H1 (cell line): ENCODE measurements around the gene SMYD4. TPM values are rescaled to one million over a fixed set of nuclear protein-coding genes. Genes with fewer than 3 reads are reported as not detected.

Experiments
- CTCF ChIA-PET: fragments of 300-600 bp; sonication (Branson Sonifier 250); formaldehyde crosslinking; loops from one replicate; lab custom pipeline; 2021; ENCODE audit not compliant: partially characterized antibody; lab: Charles Lee
- POLR2A ChIA-PET: fragments of 300-600 bp; sonication (Branson Sonifier 250); formaldehyde crosslinking; loops from one replicate; lab custom pipeline; 2021; ENCODE audit warnings: inconsistent platforms; ENCODE audit not compliant: partially characterized antibody; lab: Charles Lee
- DNase-seq, 2 experiments: peaks; one replicate each; pipeline versions ENCODE4 v3.0.0 to v3.0.0-alpha.2; 2010 to 2022; ENCODE audit warnings: low spot score in 2 of 2, low read depth in 1 of 2, mixed read lengths in 1 of 2
- FAIRE-seq: peaks from 2 replicates; lab custom pipeline; 2011; peaks lifted over from hg19 to GRCh38; lab: Jason Lieb, UNC
- H2AFZ ChIP-seq: 2 replicates; pipeline ENCODE4 v1.8.1; 2012; ENCODE audit warnings: low read length, inconsistent platforms
- H2AK5ac ChIP-seq: 2 replicates; pipeline ENCODE4 v1.6.1; 2013; ENCODE audit warnings: low read depth, low read length
- H2BK120ac ChIP-seq: replicated peaks from 2 replicates; pipeline ENCODE3; 2013; ENCODE audit warnings: low read depth, low read length, inconsistent platforms
- H2BK12ac ChIP-seq: 2 replicates; pipeline ENCODE4 v1.6.1; 2013; ENCODE audit warnings: low read depth, low read length
- H2BK15ac ChIP-seq: 2 replicates; pipeline ENCODE4 v1.6.1; 2013; ENCODE audit warnings: low read length
- H2BK20ac ChIP-seq: 2 replicates; pipeline ENCODE4 v1.6.1; 2013; ENCODE audit warnings: low read length
- H2BK5ac ChIP-seq: 2 replicates; pipeline ENCODE4 v1.6.1; 2013; ENCODE audit warnings: low read depth, low read length
- H3K14ac ChIP-seq: 2 replicates; pipeline ENCODE4 v1.6.1; 2013; ENCODE audit warnings: inconsistent platforms; ENCODE audit not compliant: insufficient read length
- H3K18ac ChIP-seq: 2 replicates; pipeline ENCODE4 v1.6.1; 2013; ENCODE audit warnings: low read length; ENCODE audit errors: extremely low read depth
- H3K23ac ChIP-seq: 2 replicates; pipeline ENCODE4 v1.6.1; 2013; ENCODE audit warnings: inconsistent platforms; ENCODE audit not compliant: insufficient read length
- H3K23me2 ChIP-seq: 2 replicates; pipeline ENCODE4 v1.6.1; 2013; ENCODE audit warnings: low read depth, low read length
- H3K27ac ChIP-seq: 2 replicates; pipeline ENCODE4 v1.6.1; 2011; ENCODE audit warnings: low read depth, low read length, inconsistent platforms
- H3K27me3 ChIP-seq, 4 experiments: replicated peaks in 1 of 4; 1 replicate in 1 of 4; 2 replicates in 3 of 4; pipeline versions ENCODE4 v1.6.1 to v1.8.1; 2011 to 2013; ENCODE audit warnings: low read length in 3 of 4, mild to moderate bottlenecking in 3 of 4, inconsistent platforms in 2 of 4, mixed read lengths in 2 of 4, moderate library complexity in 1 of 4; ENCODE audit not compliant: control insufficient read depth in 3 of 4, insufficient read depth in 3 of 4; ENCODE audit errors: extremely low read depth in 1 of 4
- H3K36me3 ChIP-seq, 4 experiments: 2 replicates each; pipeline versions ENCODE4 v1.6.1 to v1.8.1; 2011 to 2013; ENCODE audit warnings: mild to moderate bottlenecking in 4 of 4, low read length in 3 of 4, moderate library complexity in 2 of 4, control low read depth in 1 of 4, inconsistent platforms in 1 of 4; ENCODE audit not compliant: insufficient read depth in 4 of 4, control insufficient read depth in 2 of 4
- H3K4ac ChIP-seq: replicated peaks from 2 replicates; pipeline ENCODE3; 2013; ENCODE audit warnings: low read length, low read depth, mixed read lengths, inconsistent platforms; ENCODE audit not compliant: insufficient read length
- H3K4me1 ChIP-seq, 4 experiments: replicated peaks in 1 of 4; 1 replicate in 1 of 4; 2 replicates in 3 of 4; pipeline versions ENCODE4 v1.6.1 to v1.8.1; 2011 to 2013; ENCODE audit warnings: low read length in 3 of 4, inconsistent platforms in 2 of 4, mixed read lengths in 1 of 4; ENCODE audit not compliant: insufficient read depth in 4 of 4, control insufficient read depth in 3 of 4
- H3K4me2 ChIP-seq, 2 experiments: 2 replicates each; pipeline versions ENCODE4 v1.6.1 to v1.8.1; 2011 to 2013; ENCODE audit warnings: low read depth in 2 of 2, low read length in 2 of 2, control low read depth in 1 of 2, inconsistent platforms in 1 of 2, mild to moderate bottlenecking in 1 of 2; ENCODE audit not compliant: insufficient read depth in 1 of 2
- H3K4me3 ChIP-seq, 4 experiments: fragments of 200-600, 300-600 bp in 1 of 4; sonication (generic), shearing (Covaris generic), sonication (Bioruptor Twin) in 1 of 4; 2 replicates each; pipeline versions ENCODE4 v1.5.1 to v1.8.1; 2011 to 2016; ENCODE audit warnings: low read length in 4 of 4, low read depth in 3 of 4, control low read depth in 2 of 4, inconsistent platforms in 2 of 4, mild to moderate bottlenecking in 2 of 4, mixed read lengths in 1 of 4, moderate library complexity in 1 of 4; ENCODE audit not compliant: insufficient read depth in 2 of 4; ENCODE audit errors: extremely low read depth in 1 of 4
- H3K56ac ChIP-seq: replicated peaks from 2 replicates; pipeline ENCODE3; 2013; ENCODE audit warnings: low read depth, mild to moderate bottlenecking, mixed read lengths, low read length, inconsistent platforms; ENCODE audit not compliant: insufficient read length
- H3K79me1 ChIP-seq: 2 replicates; pipeline ENCODE4 v1.6.1; 2013; ENCODE audit warnings: low read depth, low read length, control low read depth
- H3K79me2 ChIP-seq, 2 experiments: 2 replicates each; pipeline versions ENCODE4 v1.6.1 to v1.8.1; 2012 to 2013; ENCODE audit warnings: low read length in 2 of 2, mild to moderate bottlenecking in 2 of 2, inconsistent platforms in 1 of 2; ENCODE audit not compliant: insufficient read depth in 2 of 2, control insufficient read depth in 1 of 2
- H3K9ac ChIP-seq, 4 experiments: replicated peaks in 1 of 4; 1 replicate in 1 of 4; 2 replicates in 3 of 4; pipeline versions ENCODE4 v1.6.1 to v1.8.1; 2011 to 2013; ENCODE audit warnings: low read depth in 3 of 4, low read length in 3 of 4, control low read depth in 2 of 4, mild to moderate bottlenecking in 2 of 4, moderate library complexity in 2 of 4, inconsistent platforms in 1 of 4; ENCODE audit errors: extremely low read depth in 1 of 4
- H3K9me3 ChIP-seq, 2 experiments: 2 replicates each; pipeline versions ENCODE4 v1.6.1 to v1.8.1; 2012 to 2013; ENCODE audit warnings: mild to moderate bottlenecking in 2 of 2, moderate library complexity in 2 of 2, control low read depth in 1 of 2, inconsistent platforms in 1 of 2, low read depth in 1 of 2, low read length in 1 of 2, mixed read lengths in 1 of 2; ENCODE audit not compliant: insufficient read depth in 2 of 2
- H4K20me1 ChIP-seq, 2 experiments: replicated peaks in 1 of 2; 2 replicates each; pipeline versions ENCODE3 to v1.8.1; 2011 to 2013; ENCODE audit warnings: inconsistent platforms in 2 of 2, low read length in 2 of 2, mild to moderate bottlenecking in 1 of 2; ENCODE audit not compliant: insufficient read depth in 2 of 2, control insufficient read depth in 1 of 2
- H4K5ac ChIP-seq: 2 replicates; pipeline ENCODE4 v1.6.1; 2013; ENCODE audit warnings: low read length, low read depth, mixed read lengths, inconsistent platforms; ENCODE audit not compliant: insufficient read length
- H4K8ac ChIP-seq: 2 replicates; pipeline ENCODE4 v1.8.0; 2013; ENCODE audit warnings: mild to moderate bottlenecking, moderate library complexity, low read length, inconsistent platforms; ENCODE audit not compliant: insufficient read depth; ENCODE audit errors: extremely low read depth
- H4K91ac ChIP-seq: replicated peaks from 2 replicates; pipeline ENCODE3; 2013; ENCODE audit warnings: low read length, mixed read lengths, inconsistent platforms; ENCODE audit not compliant: insufficient read length
- CBX8 ChIP-seq: fragments of 300-800, 300-1000 bp; sonication (generic); IDR thresholded peaks from 2 replicates; pipeline ENCODE4 v1.7.1; 2016; ENCODE audit warnings: low read depth, low read length, borderline replicate concordance
- CEBPB ChIP-seq: IDR thresholded peaks from 2 replicates; pipeline ENCODE4 v1.6.1; 2012; ENCODE audit warnings: low read depth, low read length
- CTCF ChIP-seq, 3 experiments: IDR thresholded peaks; 1 replicate in 2 of 3; 2 replicates in 1 of 3; pipeline versions ENCODE4 v1.5.1 to v1.6.1; 2011; ENCODE audit warnings: low read length in 3 of 3, mild to moderate bottlenecking in 3 of 3, inconsistent platforms in 2 of 3, low read depth in 1 of 3, moderate library complexity in 1 of 3; ENCODE audit not compliant: insufficient read depth in 1 of 3; ENCODE audit errors: control extremely low read depth in 1 of 3
- EZH2 ChIP-seq: fragments of 200-600 bp; sonication (generic); IDR thresholded peaks from 2 replicates; pipeline ENCODE4 v1.7.1; 2012; ENCODE audit warnings: low read depth, mild to moderate bottlenecking, moderate library complexity, low read length, inconsistent platforms; ENCODE audit not compliant: severe bottlenecking
- NRF1 ChIP-seq: IDR thresholded peaks from 2 replicates; pipeline ENCODE4 v1.6.1; 2011; ENCODE audit warnings: mild to moderate bottlenecking, low read depth, low read length, improper control_type of control experiment
- POU5F1 ChIP-seq: IDR thresholded peaks from 2 replicates; pipeline ENCODE4 v1.6.1; 2011; ENCODE audit warnings: low read depth, mild to moderate bottlenecking, low read length, moderate library complexity
- RAD21 ChIP-seq, 2 experiments: IDR thresholded peaks in 1 of 2; conservative IDR thresholded peaks in 1 of 2; 2 replicates each; pipeline ENCODE4 v1.6.1; 2011; ENCODE audit warnings: low read depth in 2 of 2, low read length in 2 of 2, improper control_type of control experiment in 1 of 2, inconsistent platforms in 1 of 2, mild to moderate bottlenecking in 1 of 2, moderate library complexity in 1 of 2
- SIRT6 ChIP-seq: IDR thresholded peaks from one replicate; pipeline ENCODE4 v1.7.1; 2012; ENCODE audit warnings: low read length, inconsistent platforms
- TAF1 ChIP-seq: IDR thresholded peaks from 2 replicates; pipeline ENCODE4 v1.6.1; 2011; ENCODE audit warnings: mild to moderate bottlenecking, low read depth, low read length
- USF2 ChIP-seq: IDR thresholded peaks from 2 replicates; pipeline ENCODE4 v1.6.1; 2011; ENCODE audit warnings: low read length, improper control_type of control experiment
- WGBS, 2 experiments: shearing (Covaris generic) in 1 of 2; methylation state at CpG; one replicate each; pipeline versions ENCODE4 v1.1.6 to v1.1.7; 2013 to 2015; ENCODE audit warnings: low lambda C conversion rate in 2 of 2, mixed read lengths in 2 of 2, inconsistent platforms in 1 of 2, low coverage in 1 of 2, missing lambda C conversion rate in 1 of 2; ENCODE audit not compliant: insufficient replicate concordance in 2 of 2, insufficient coverage in 1 of 2, insufficient read length in 1 of 2; ENCODE audit errors: extremely low coverage in 1 of 2, missing lambda C conversion rate in 1 of 2; 5-methylcytosine and 5-hydroxymethylcytosine counted together
- polyA plus RNA-seq, 7 experiments: library from polyadenylated mRNA; depleted of rRNA in 3 of 7; stranded (reverse) in 5 of 7; unstranded in 2 of 7; fragments of >200 nt in 5 of 7; fragments of 200-250 nt in 2 of 7; gene quantifications; 1 replicate in 5 of 7; 2 replicates in 1 of 7; 4 replicates in 1 of 7; pipeline versions ENCODE4 v1.2.1 to v1.2.3, GENCODE V29; 2011 to 2013; ENCODE audit warnings: missing spikeins in 2 of 7, mixed read lengths in 2 of 7
- total RNA-seq: library from RNA; stranded (reverse); fragmentation: NEBNext Ultra II Directional; extraction: Animal tissue kit (Norgen Biotek cat#: 25700); gene quantifications from 2 replicates; pipeline ENCODE4 v1.2.1, GENCODE V29; 2021

The SMYD4 gene
- total and polyA plus RNA-seq, 2 of the 8 experiments (the other 6 are each of a cell fraction or from before 2014, with no cell fraction given), result 10.5 to 23.4 TPM

GRCh38 chr17:1729966-1730325 lies 99.8 kb downstream of the SMYD4 start:
- Histone ChIP-seq H3K23me2 (peaks cover 2% of the 10 kb centered on the region; the same call in 1 of the 2 replicates), H3K79me1 (peaks cover 4% of the 10 kb centered on the region; the same call in 1 of the 2 replicates), H3K79me2 (no peaks in the 10 kb centered on the region; a peak in 1 of 4 replicates), H2AFZ (no peak overlapping the region), H3K36me3 (no peaks in the 10 kb centered on the region; a peak in 3 of 8 replicates), H2BK120ac (no peak overlapping the region), H2BK15ac (no peak overlapping the region), H3K4me1 (peaks cover 0 to 5% (median 3%) of the 10 kb centered on the region in 4 experiments; a peak in 5 of 7 replicates), H2BK12ac (no peak overlapping the region), H3K4me2 (no peak overlapping the region), H3K14ac (no peak overlapping the region), H3K9ac (no peak overlapping the region), H3K23ac (no peak overlapping the region), H3K4me3 (no peak overlapping the region), H3K18ac (no peak overlapping the region), H3K9me3 (no peaks in the 10 kb centered on the region), H2BK20ac (no peak overlapping the region), H4K5ac (no peak overlapping the region), H3K27ac (no peak overlapping the region), H2AK5ac (no peak overlapping the region), H2BK5ac (no peak overlapping the region), H4K20me1 (peaks cover 0 to 7% of the 10 kb centered on the region in 2 experiments), H3K27me3 (no peaks in the 10 kb centered on the region), H4K91ac (no peak overlapping the region), H3K4ac (no peak overlapping the region), H3K56ac (no peak overlapping the region), H4K8ac (peak overlapping the region; percentile 35; the same call in 1 of the 2 replicates)
- no peak for DNase-seq
- POLR2A ChIA-PET, result interaction anchor here (1.0 to 4.2 kb wide), 4 partner anchors 13 to 43 kb away, joined by 3 to 16 read pairs (median 4); no protein-coding TSS in a partner anchor
- CTCF ChIA-PET, result interaction anchor here (1.0 to 7.1 kb wide), 3 partner anchors 9 to 54 kb away, joined by 3 to 34 read pairs (median 3); no protein-coding TSS in a partner anchor
- 93% methylated on average over 10 of the region's 15 CpGs; no CpG with 5 or more reads in 1 of the 2 experiments for WGBS, 2 experiments
- no peak for FAIRE-seq
- TF ChIP-seq NRF1, result no peak
- TF ChIP-seq USF2, result no peak
- no peak for TF ChIP-seq CEBPB
- no peak for TF ChIP-seq RAD21 (IDR thresholded peaks at IDR 0.05 in 1 of 2, conservative IDR thresholded peaks at IDR 0.05 in 1 of 2; ENCODE audit: low read depth in 2 of 2, low read length in 2 of 2)
- no peak for TF ChIP-seq SIRT6
- no peak for TF ChIP-seq CBX8
- TF ChIP-seq CTCF (IDR thresholded peaks at IDR 0.05; ENCODE audit: control extremely low read depth in 1 of 3, insufficient read depth in 1 of 3, low read depth in 1 of 3, low read length in 3 of 3), result no peak
- no peak for TF ChIP-seq POU5F1
- TF ChIP-seq TAF1, result no peak
- TF ChIP-seq EZH2, result no peak
